ENCODE data around the gene ZC3H7B. TPM values are rescaled to one million over a fixed set of nuclear protein-coding genes. Genes with fewer than 3 reads are reported as not detected.
"Not testable (repeated sequence)": the region's sequence is repeated elsewhere in the genome, so short reads cannot be mapped to it uniquely, and the experiment has no call there.

Gene ZC3H7B, protein sequence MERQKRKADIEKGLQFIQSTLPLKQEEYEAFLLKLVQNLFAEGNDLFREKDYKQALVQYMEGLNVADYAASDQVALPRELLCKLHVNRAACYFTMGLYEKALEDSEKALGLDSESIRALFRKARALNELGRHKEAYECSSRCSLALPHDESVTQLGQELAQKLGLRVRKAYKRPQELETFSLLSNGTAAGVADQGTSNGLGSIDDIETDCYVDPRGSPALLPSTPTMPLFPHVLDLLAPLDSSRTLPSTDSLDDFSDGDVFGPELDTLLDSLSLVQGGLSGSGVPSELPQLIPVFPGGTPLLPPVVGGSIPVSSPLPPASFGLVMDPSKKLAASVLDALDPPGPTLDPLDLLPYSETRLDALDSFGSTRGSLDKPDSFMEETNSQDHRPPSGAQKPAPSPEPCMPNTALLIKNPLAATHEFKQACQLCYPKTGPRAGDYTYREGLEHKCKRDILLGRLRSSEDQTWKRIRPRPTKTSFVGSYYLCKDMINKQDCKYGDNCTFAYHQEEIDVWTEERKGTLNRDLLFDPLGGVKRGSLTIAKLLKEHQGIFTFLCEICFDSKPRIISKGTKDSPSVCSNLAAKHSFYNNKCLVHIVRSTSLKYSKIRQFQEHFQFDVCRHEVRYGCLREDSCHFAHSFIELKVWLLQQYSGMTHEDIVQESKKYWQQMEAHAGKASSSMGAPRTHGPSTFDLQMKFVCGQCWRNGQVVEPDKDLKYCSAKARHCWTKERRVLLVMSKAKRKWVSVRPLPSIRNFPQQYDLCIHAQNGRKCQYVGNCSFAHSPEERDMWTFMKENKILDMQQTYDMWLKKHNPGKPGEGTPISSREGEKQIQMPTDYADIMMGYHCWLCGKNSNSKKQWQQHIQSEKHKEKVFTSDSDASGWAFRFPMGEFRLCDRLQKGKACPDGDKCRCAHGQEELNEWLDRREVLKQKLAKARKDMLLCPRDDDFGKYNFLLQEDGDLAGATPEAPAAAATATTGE
- total RNA-seq (2014; rRNA removed) = 51.5 and 52.2 TPM in 2 replicates
- 66.2 TPM for polyA plus RNA-seq (2012)

DNA sequence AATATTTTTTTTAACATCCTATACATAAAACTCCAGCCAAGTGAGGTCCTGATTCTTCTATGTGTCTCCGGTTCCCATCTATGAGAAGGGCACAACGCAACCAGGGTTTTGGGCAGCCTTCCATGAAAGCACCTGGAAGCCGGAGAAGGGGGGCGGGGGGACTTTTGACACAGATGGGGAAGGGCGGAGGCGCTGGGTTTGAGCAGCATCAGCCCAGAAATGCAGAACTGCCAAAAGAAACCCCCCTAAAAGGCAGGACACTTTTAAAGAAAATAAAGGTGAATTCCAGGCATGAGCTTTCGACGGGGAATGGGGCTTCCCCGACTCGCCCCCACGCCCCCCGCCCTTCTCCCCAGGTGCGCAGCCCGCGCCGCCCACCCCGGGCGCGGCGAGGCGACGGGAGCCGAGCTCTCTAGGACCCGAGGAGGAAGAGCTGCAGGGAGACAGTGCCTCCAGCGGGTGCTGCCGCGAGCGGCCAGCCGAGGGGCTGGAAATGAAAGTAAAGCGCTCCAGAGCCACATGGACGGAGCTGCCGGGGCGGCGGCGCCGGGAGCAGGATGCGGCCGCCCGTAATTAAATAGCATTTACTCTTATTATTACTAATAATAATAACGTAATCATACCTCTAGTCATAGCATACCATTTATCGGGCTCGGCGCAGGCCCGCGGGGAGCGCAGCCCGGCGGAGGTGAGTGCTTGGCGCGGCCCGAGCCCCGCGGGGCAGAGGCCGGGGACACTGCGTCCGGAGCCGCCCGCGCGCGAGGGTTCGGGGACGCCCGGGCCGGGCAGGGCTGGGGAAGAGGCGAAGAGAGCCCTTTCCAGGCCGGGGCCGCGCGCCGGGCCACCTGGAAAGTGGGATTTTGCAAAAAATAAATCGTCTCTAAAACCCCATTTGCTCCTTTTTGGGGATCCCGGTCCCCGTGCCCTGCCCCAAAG lies at the start of gene ZC3H7B:
Gene ZC3H7B, plus strand, starts transcription at position 441 of the 936 bp plus-strand sequence. CDS start 19,136 bp downstream, outside the sequence.
- peak; percentile 78 for DNase-seq (ENCODE audit: low read depth)

GRCh38 chr22:41252365-41252764 lies 49.0 kb upstream of the ZC3H7B start:
- DNase-seq (ENCODE audit: low read depth) = no peak

DNA sequence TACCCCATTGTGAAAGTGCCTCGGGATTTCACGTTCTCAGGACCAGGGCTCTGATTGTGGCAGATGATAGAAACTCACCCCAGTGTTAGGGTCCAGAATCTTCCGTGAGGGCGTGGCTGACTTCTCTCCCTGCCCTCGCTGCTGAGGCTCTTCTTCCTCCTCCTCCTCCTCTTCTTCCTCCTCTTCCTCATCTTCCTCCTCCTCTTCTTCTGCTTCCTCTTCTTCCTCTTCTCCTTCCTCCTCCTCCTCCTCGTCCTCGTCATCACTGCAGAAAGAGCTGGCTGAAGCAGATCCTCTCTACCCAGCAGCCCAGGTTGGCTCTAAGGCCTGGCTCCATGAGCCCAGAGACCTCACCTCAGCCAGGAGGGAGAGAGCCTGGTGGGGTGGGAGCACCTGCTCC lies 47.1 kb upstream of the ZC3H7B start:
- DNase-seq (ENCODE audit: low read depth) = no peak

- DNase-seq (ENCODE audit: low read depth) = peak; percentile 75
Observed at GRCh38 chr22:41256254-41257253, 44.8 kb upstream of the ZC3H7B start.

- DNase-seq (ENCODE audit: low read depth) = no peak
Observed at GRCh38 chr22:41257696-41258095, 43.6 kb upstream of the ZC3H7B start.

- DNase-seq (ENCODE audit: low read depth) = not testable (repeated sequence)
Observed at GRCh38 chr22:41259756-41260155, 41.6 kb upstream of the ZC3H7B start.

DNA sequence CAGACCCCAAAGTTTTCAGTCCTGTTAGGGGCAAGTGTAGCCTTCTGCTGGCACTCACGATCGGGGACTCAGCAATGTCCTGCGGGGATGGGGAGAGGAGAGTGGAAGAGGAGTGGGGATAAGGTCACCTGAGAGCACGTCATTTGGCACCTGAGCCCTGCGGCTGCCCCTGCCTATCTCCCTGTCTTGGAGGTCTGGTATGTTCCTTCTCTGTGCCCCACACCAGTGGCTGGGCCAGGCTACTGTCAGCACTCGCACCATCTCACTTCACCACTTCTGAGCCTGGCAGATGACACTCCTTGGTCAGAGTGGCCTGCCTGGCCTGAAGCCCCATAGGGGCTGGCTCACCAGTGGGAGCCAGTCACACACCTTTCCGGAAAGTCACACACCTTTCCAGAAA lies 40.5 kb upstream of the ZC3H7B start:
- DNase-seq (ENCODE audit: low read depth) = no peak

DNA sequence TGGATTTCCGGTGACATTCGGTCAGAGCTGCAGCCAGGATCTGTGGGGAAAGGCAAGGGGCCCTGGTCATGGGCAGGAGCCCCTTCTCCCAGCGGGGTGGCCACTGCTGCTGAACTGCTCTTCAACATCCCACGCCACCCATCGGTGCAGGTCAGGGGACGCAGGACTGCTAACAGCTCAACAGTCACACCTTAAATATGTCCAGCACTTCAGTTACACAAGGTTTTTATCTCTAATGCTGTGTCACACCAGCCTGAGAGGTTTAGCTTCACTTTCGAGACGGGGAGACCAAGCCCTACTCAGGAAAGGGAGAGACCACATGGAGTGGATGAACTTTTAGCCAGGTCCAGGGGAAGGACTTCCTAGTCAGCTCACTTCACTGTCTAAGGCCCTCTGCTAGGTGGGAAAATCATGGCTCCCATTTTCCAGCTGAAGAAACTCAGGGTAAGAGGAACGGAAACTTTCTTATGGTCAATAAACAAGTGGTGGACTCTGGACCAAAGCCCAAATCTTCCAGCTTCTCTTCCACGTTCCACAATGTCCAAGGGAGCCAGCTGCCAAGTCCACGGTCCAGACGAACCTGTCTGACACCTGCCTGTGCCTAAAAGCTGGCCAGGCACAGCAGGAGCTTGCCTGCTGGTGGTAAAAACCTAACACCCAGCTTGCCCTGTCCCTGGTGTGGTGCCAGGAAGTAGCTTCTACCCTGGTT lies 39.6 kb upstream of the ZC3H7B start:
- no peak for DNase-seq (ENCODE audit: low read depth)

DNA sequence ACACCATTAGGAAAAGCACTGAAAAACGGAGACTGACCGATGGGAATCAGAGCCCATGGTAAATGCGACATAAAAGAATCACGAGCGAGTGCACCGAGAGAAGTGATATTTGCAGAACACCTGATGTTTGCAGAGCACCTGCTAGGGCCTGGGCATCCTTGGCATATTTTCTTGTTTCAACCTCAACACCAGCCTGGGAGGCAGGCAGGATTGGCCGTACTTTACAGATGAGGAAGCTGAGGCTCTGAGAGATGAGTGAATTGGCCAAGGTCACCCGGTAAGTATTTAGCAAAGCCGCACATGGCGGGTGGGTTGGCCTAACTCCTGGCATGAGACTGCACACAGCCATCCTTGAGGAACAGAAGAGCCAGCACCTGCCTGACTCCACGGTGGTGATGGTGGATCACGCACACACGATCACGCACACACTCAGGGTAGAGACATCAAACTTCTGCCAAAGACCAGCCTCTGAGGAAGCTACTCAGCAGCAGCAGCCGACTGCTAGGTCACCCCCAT lies 39.0 kb upstream of the ZC3H7B start:
- no peak for DNase-seq (ENCODE audit: low read depth)

DNA sequence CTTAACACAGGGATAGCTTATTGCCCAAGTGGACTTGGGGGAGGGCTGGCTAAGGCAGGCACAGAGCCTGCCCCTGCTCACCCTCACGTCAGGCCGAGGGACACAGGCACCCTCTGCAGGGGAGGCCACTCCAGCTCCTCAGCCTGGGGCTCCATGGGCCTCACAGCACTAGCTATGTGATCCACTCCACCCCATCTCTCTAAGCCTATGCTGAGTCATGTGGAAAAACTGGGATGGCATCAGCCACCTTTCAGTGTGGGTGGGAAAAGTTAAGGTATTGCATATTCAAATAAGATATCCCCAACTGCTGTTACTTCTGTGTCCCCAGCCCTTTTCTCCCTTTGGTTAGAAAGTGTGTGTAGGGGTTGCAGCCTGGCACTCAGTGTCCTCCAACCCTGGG lies 37.6 kb upstream of the ZC3H7B start:
- no peak for DNase-seq (ENCODE audit: low read depth)

DNA sequence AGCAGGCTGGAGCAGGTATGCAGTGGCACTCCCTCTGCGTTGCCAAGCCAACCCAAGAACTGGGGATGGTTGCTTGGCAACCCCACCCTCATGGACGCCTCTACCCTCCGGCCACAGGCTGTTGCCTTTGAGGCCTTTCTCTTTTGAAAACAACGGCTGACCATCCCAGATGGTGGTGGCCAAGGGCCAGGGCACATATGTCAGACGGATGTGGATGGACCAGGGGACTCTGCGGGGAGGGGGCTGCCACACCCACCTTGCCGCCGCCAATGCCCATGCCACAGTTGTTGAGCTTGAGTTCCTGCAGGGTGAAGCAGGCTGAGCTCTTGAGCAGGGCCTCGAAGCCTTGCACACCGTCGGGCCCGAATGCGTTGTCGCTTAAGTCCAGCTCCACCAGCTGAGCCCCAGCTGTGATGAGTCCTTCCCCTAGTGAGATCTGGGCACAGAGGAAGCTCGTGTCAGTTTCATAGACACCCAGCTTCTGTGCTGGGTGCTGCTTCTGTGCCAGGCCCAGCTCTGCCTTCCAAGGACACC lies 36.9 kb upstream of the ZC3H7B start:
- no peak for DNase-seq (ENCODE audit: low read depth)

GRCh38 chr22:41267958-41268357 lies 33.4 kb upstream of the ZC3H7B start:
- no peak for DNase-seq (ENCODE audit: low read depth)

DNA sequence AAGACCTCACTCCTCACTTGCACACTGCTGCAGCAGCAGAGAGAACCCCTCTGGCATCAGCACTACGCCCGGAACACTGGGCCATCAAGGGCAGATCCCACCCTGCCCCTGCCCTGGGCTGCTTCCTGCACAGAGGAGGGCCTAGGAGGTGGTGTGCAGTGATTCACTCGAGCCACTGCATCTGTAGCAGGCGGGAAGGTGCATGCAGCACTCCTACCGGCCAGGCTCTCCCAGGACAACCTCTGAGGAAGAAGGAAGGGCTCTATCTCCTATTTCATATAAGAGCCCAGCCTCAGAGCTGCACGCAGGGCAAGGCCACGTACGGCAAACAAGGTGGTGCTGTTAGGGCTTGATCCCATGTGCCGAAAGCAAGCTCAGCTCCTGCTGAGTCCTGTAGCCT lies 29.5 kb upstream of the ZC3H7B start:
- DNase-seq (ENCODE audit: low read depth) = no peak

DNA sequence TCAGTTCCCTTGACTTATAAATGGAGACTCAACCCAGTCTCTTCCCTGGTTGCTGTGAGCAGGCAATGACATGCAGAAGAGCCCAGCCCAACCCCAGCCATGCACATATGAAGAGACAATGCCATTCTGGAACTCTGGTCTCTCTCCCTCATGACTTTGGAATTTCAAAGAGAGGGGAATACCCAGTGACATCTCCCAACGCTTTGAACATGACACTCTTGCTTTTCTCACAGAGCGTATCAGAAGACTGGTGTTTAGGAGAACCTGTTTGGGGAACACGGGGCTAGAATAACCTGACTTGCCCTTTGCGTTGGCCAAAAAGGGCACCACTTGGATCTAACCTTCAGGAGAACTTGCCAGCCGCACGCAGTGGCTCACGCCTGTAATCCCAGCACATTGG lies 28.2 kb upstream of the ZC3H7B start:
- no peak for DNase-seq (ENCODE audit: low read depth)

DNA sequence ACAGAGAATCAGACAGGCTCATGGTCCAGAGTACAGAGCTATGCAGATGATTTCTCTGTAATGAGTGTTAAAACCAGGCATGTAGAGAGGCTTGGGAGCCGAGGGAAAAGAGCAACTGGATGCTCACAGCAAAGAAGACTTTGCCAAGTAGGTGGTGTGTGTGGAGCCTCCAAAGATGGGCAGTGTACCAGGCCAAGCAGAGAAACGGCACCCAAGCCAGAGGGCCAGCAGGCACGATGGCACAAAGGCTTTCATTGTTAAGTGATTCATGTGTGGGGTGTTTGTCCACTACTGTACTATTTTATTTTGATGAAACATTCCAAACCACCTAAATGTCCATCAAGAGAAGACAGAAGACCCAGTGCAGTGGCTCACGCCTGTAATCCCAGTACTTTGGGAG lies 26.5 kb upstream of the ZC3H7B start:
- DNase-seq (ENCODE audit: low read depth) = no peak

DNA sequence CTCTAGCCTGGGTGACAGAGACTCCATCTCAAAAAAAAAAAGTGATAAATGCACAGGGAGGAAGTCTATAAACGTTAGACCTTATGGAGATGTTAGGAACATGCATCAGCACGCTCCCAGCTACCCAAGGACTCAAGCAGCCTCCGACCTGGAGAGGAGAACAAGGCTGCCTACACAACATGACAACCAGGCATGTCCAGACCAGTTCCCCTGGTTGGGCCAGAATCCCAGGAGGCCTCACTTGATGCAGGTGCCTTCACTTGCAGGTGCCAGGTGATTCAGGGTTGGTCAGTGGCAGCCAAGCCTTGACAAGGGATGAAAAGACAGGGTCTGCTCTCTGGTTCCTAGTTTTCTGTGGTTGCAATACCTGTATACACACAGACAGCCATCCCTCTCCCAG lies 21.3 kb upstream of the ZC3H7B start:
- no peak for DNase-seq (ENCODE audit: low read depth)

- DNase-seq (ENCODE audit: low read depth) = no peak
Observed at GRCh38 chr22:41280854-41281253, 20.5 kb upstream of the ZC3H7B start.

DNA sequence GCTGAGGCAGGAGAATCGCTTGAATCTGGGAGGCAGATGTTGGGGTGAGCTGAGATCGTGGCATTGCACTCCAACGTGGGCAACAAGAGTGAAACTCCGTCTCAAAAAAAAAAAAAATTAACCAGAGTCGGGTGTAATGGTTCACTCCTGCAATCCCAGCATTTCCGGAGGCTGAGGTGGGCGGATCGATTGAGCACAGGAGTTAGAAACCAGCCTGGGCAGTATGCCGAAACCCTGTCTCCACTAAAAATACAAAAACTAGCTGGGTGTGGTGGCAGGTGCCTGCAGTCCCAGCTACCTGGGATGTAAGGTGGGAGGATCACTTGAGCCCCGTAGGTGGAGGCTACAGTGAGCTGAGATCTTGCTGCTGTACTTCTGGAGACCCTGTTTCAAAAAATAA lies 16.9 kb upstream of the ZC3H7B start:
- DNase-seq (ENCODE audit: low read depth) = no peak

GRCh38 chr22:41285441-41285819 lies 15.9 kb upstream of the ZC3H7B start:
- DNase-seq (ENCODE audit: low read depth) = peak; percentile 85

Measured in LHCN-M2 (cell line).